GM12873 (cell line): Measurements from ENCODE around the gene ADCY10.

ENCODE experiments used
- CTCF ChIP-seq: IDR thresholded peaks from 2 replicates; pipeline ENCODE4 v1.5.1; 2012; ENCODE audit warnings: low read depth, mild to moderate bottlenecking, moderate library complexity, low read length, control low read depth; ENCODE audit not compliant: insufficient read depth; ENCODE audit errors: missing control alignments

The ADCY10 gene

GRCh38 chr1:167825419-167826079 lies 88.4 kb downstream of the ADCY10 start:
- TF ChIP-seq CTCF, result no peak

- no peak for TF ChIP-seq CTCF
These were observed 89.7 kb downstream of the ADCY10 start for GRCh38 chr1:167824163-167824794.

GRCh38 chr1:167821969-167822685 lies 91.8 kb downstream of the ADCY10 start:
- no peak for TF ChIP-seq CTCF

- no peak for TF ChIP-seq CTCF
These were observed 92.6 kb downstream of the ADCY10 start for GRCh38 chr1:167821356-167821685.

GRCh38 chr1:167820684-167821355 lies 93.1 kb downstream of the ADCY10 start:
- TF ChIP-seq CTCF, result no peak

GRCh38 chr1:167819849-167820683 lies 93.9 kb downstream of the ADCY10 start:
- no peak for TF ChIP-seq CTCF
